GM23248 (cell line): ENCODE results near the gene NFYB. TPM values are rescaled to one million over a fixed set of nuclear protein-coding genes. Genes with fewer than 3 reads are reported as not detected.

Experiments
- DNase-seq: peaks from one replicate; pipeline ENCODE4 v3.0.0-alpha.2; 2015
- H2AFZ ChIP-seq: fragments of 200-600 bp; sonication (generic); 2 replicates; pipeline ENCODE4 v1.6.1; 2016; ENCODE audit warnings: antibody characterized with exemption
- H3F3A ChIP-seq: fragments of 200-600 bp; sonication (generic); 2 replicates; pipeline ENCODE4 v1.6.1; 2016; ENCODE audit warnings: mild to moderate bottlenecking, antibody characterized with exemption, mixed run types; ENCODE audit not compliant: insufficient read depth
- H3K27ac ChIP-seq: fragments of 200-600 bp; sonication (generic); 2 replicates; pipeline ENCODE4 v1.5.1; 2016; ENCODE audit warnings: mild to moderate bottlenecking
- H3K27me3 ChIP-seq: fragments of 200-600 bp; sonication (generic); replicated peaks from 2 replicates; pipeline ENCODE4 v1.6.1; 2016; ENCODE audit warnings: mild to moderate bottlenecking; ENCODE audit not compliant: insufficient read depth
- H3K36me3 ChIP-seq: fragments of 200-600 bp; sonication (generic); 2 replicates; pipeline ENCODE4 v1.6.1; 2016; ENCODE audit warnings: low read depth, mild to moderate bottlenecking
- H3K4me1 ChIP-seq: fragments of 200-600 bp; sonication (generic); 2 replicates; pipeline ENCODE4 v1.6.1; 2016; ENCODE audit warnings: mild to moderate bottlenecking; ENCODE audit not compliant: insufficient read depth
- H3K4me2 ChIP-seq: fragments of 200-600 bp; sonication (generic); one replicate; pipeline ENCODE4 v1.6.1; 2016; ENCODE audit warnings: mild to moderate bottlenecking; ENCODE audit not compliant: unreplicated experiment
- H3K4me3 ChIP-seq: fragments of 200-600 bp; sonication (generic); 2 replicates; pipeline ENCODE4 v1.5.1; 2016; ENCODE audit warnings: mild to moderate bottlenecking
- H3K79me2 ChIP-seq: fragments of 200-600 bp; sonication (generic); 2 replicates; pipeline ENCODE4 v1.6.1; 2016; ENCODE audit warnings: mild to moderate bottlenecking; ENCODE audit not compliant: insufficient read depth
- H3K9ac ChIP-seq: fragments of 200-600 bp; sonication (generic); 2 replicates; pipeline ENCODE4 v1.6.1; 2016; ENCODE audit warnings: mild to moderate bottlenecking
- H3K9me2 ChIP-seq: fragments of 200-600 bp; sonication (generic); 2 replicates; pipeline ENCODE4 v1.6.1; 2016; ENCODE audit warnings: mixed run types, mild to moderate bottlenecking, moderate library complexity; ENCODE audit not compliant: insufficient read depth
- H3K9me3 ChIP-seq: fragments of 200-600 bp; sonication (generic); one replicate; pipeline ENCODE4 v1.6.1; 2017; ENCODE audit warnings: low read depth
- H4K20me1 ChIP-seq: fragments of 200-600 bp; sonication (generic); 2 replicates; pipeline ENCODE4 v1.6.0; 2016; ENCODE audit not compliant: insufficient read depth
- EZH2 ChIP-seq: fragments of 200-600 bp; sonication (generic); IDR thresholded peaks from 2 replicates; pipeline ENCODE4 v1.6.1; 2018; ENCODE audit warnings: antibody characterized with exemption, mild to moderate bottlenecking; ENCODE audit not compliant: insufficient read depth, poor library complexity, severe bottlenecking
- EZH2phosphoT487 ChIP-seq: fragments of 200-600 bp; sonication (generic); IDR thresholded peaks from 2 replicates; pipeline ENCODE4 v1.6.1; 2018; ENCODE audit warnings: antibody characterized with exemption, moderate library complexity, mild to moderate bottlenecking, low read depth; ENCODE audit not compliant: insufficient read depth
- WGBS, 2 experiments: methylation state at CpG; one replicate each; pipeline ENCODE4 v1.1.6; 2015 to 2017; ENCODE audit warnings: low lambda C conversion rate in 2 of 2, low coverage in 1 of 2; ENCODE audit errors: missing lambda C conversion rate in 2 of 2; 5-methylcytosine and 5-hydroxymethylcytosine counted together
- in situ Hi-C: fragments of 300-500 bp; cut with MboI; formaldehyde crosslinking; loops from 2 replicates; pipeline ENCODE4 v1.15.0; 2020
- polyA plus RNA-seq: library from polyadenylated mRNA; unstranded; fragments of >200 nt; fragmentation: Nextera tagmentation; extraction: Ambion mirVana; gene quantifications from 2 replicates; pipeline ENCODE4 v1.2.1, GENCODE V29; 2016
- total RNA-seq: library from RNA; depleted of rRNA; stranded (reverse); fragments of >200 nt; shearing (Covaris generic); gene quantifications from 2 replicates; pipeline ENCODE4 v1.2.3, GENCODE V29; 2014

Gene NFYB
- total and polyA plus RNA-seq, 2 experiments from 2014 or later = 37.1 to 42.2 TPM

- Histone ChIP-seq H3K4me2 (no peak overlapping the region), H3K27me3 (no peaks in the 10 kb centered on the region), H3K9me2 (no peaks in the 10 kb centered on the region), H3K9ac (no peak overlapping the region), H3K27ac (no peak overlapping the region), H3K36me3 (peaks cover 28% of the 10 kb centered on the region), H3F3A (peaks cover 23% of the 10 kb centered on the region), H2AFZ (no peak overlapping the region), H3K4me1 (peaks cover 55% of the 10 kb centered on the region), H3K79me2 (peaks cover 95% of the 10 kb centered on the region), H4K20me1 (no peaks in the 10 kb centered on the region), H3K4me3 (no peak overlapping the region), H3K9me3 (no peaks in the 10 kb centered on the region)
- in situ Hi-C loops = no loop called here
- no peak for TF ChIP-seq EZH2phosphoT487
- no peak for TF ChIP-seq EZH2
- DNase-seq = no peak
- WGBS, 2 experiments = 86 to 88% methylated on average over 7 of the region's 7 CpGs
Observed at GRCh38 chr12:104132351-104132956, 5.6 kb downstream of the NFYB start.

- H3K4me2 ChIP-seq = peak overlapping the region; percentile 3
Observed at GRCh38 chr12:104131609-104132008, 6.4 kb downstream of the NFYB start.

GRCh38 chr12:104130760-104131159 lies 7.2 kb downstream of the NFYB start:
- peaks cover 22% of the 10 kb centered on the region for H3F3A ChIP-seq
- no peak overlapping the region for H2AFZ ChIP-seq
- H3K9me3 ChIP-seq = no peaks in the 10 kb centered on the region
- 76 to 77% methylated on average over 2 of the region's 2 CpGs for WGBS, 2 experiments
- H3K4me1 ChIP-seq = peaks cover 44% of the 10 kb centered on the region
- in situ Hi-C loops = no loop called here
- H3K9ac ChIP-seq = no peak overlapping the region
- no peaks in the 10 kb centered on the region for H4K20me1 ChIP-seq
- peaks cover 42% of the 10 kb centered on the region for H3K36me3 ChIP-seq
- H3K4me3 ChIP-seq = no peak overlapping the region
- H3K27me3 ChIP-seq = no peaks in the 10 kb centered on the region
- TF ChIP-seq EZH2phosphoT487 = no peak
- no peak for TF ChIP-seq EZH2
- no peak for DNase-seq
- H3K4me2 ChIP-seq = peak overlapping the region; percentile 25
- peaks cover 95% of the 10 kb centered on the region for H3K79me2 ChIP-seq
- H3K27ac ChIP-seq = no peak overlapping the region
- H3K9me2 ChIP-seq = no peaks in the 10 kb centered on the region

More at GRCh38 chr12:104131609-104132008, 6.4 kb downstream of the NFYB start:
- Histone ChIP-seq H3K27ac (no peak overlapping the region), H3K9me3 (no peaks in the 10 kb centered on the region), H4K20me1 (no peaks in the 10 kb centered on the region), H3K9ac (no peak overlapping the region), H3F3A (peaks cover 24% of the 10 kb centered on the region), H3K9me2 (no peaks in the 10 kb centered on the region), H3K4me1 (peaks cover 53% of the 10 kb centered on the region), H2AFZ (no peak overlapping the region), H3K36me3 (peaks cover 33% of the 10 kb centered on the region), H3K79me2 (peaks cover 95% of the 10 kb centered on the region), H3K4me3 (no peak overlapping the region), H3K27me3 (no peaks in the 10 kb centered on the region)
- in situ Hi-C loops = no loop called here
- no peak for TF ChIP-seq EZH2phosphoT487
- no peak for TF ChIP-seq EZH2
- no peak for DNase-seq
- WGBS, 2 experiments = 87 to 95% methylated on average over 4 of the region's 4 CpGs

GRCh38 chr12:104126548-104126947 lies 11.5 kb downstream of the NFYB start:
- DNase-seq = no peak
- no peaks in the 10 kb centered on the region for H3K9me2 ChIP-seq
- H3K4me3 ChIP-seq = no peak overlapping the region
- H2AFZ ChIP-seq = no peak overlapping the region
- H3K4me1 ChIP-seq = peaks cover 34% of the 10 kb centered on the region
- H3K27ac ChIP-seq = no peak overlapping the region
- WGBS, 2 experiments = 98 to 99% methylated on average over 3 of the region's 3 CpGs
- peaks cover 25% of the 10 kb centered on the region for H3F3A ChIP-seq
- no peak overlapping the region for H3K9ac ChIP-seq
- no peak for TF ChIP-seq EZH2
- no peak for TF ChIP-seq EZH2phosphoT487
- H3K27me3 ChIP-seq = no peaks in the 10 kb centered on the region
- peaks cover 63% of the 10 kb centered on the region for H3K79me2 ChIP-seq
- no peaks in the 10 kb centered on the region for H3K9me3 ChIP-seq
- no peak overlapping the region for H3K4me2 ChIP-seq
- H3K36me3 ChIP-seq = peaks cover 34% of the 10 kb centered on the region
- H4K20me1 ChIP-seq = no peaks in the 10 kb centered on the region
- in situ Hi-C loops = no loop called here
